GM18951 (cell line): ENCODE measurements around the gene HES3.

ENCODE experiments used
- POLR2A ChIP-seq: IDR thresholded peaks from 4 replicates; pipeline ENCODE4 v1.6.1; 2011; ENCODE audit warnings: mild to moderate bottlenecking; ENCODE audit not compliant: insufficient read length, insufficient read depth; ENCODE audit errors: extremely low read depth
- in situ Hi-C: fragments of 300-500 bp; cut with MboI; formaldehyde crosslinking; loops from one replicate; pipeline ENCODE4 v1.12.0; 2022; ENCODE audit warnings: low sequenced_read_pairs, mixed read lengths, inconsistent platforms; ENCODE audit not compliant: unreplicated experiment

Gene HES3

GRCh38 chr1:6279613-6280383 lies 35.8 kb downstream of the HES3 start:
- TF ChIP-seq POLR2A, result no peak
- in situ Hi-C loops, result no loop called here

- TF ChIP-seq POLR2A, result no peak
- in situ Hi-C loops, result no loop called here
Observed at GRCh38 chr1:6280761-6281451, 36.9 kb downstream of the HES3 start.

GRCh38 chr1:6281511-6282402 lies 37.8 kb downstream of the HES3 start:
- in situ Hi-C loops, result no loop called here
- TF ChIP-seq POLR2A, result no peak

- in situ Hi-C loops, result no loop called here
- TF ChIP-seq POLR2A, result no peak
Observed at GRCh38 chr1:6282577-6283270, 38.7 kb downstream of the HES3 start.

- no peak for TF ChIP-seq POLR2A
- in situ Hi-C loops, result no loop called here
Observed at GRCh38 chr1:6285336-6285735, 41.4 kb downstream of the HES3 start.

- in situ Hi-C loops, result no loop called here
- TF ChIP-seq POLR2A, result no peak
Observed at GRCh38 chr1:6286266-6286665, 42.3 kb downstream of the HES3 start.

- TF ChIP-seq POLR2A, result no peak
- in situ Hi-C loops, result no loop called here
Observed at GRCh38 chr1:6287029-6287428, 43.0 kb downstream of the HES3 start.

GRCh38 chr1:6287431-6287886 lies 43.5 kb downstream of the HES3 start:
- in situ Hi-C loops, result no loop called here
- TF ChIP-seq POLR2A, result no peak

GRCh38 chr1:6288026-6288425 lies 44.0 kb downstream of the HES3 start:
- TF ChIP-seq POLR2A, result no peak
- in situ Hi-C loops, result no loop called here

GRCh38 chr1:6288665-6289064 lies 44.7 kb downstream of the HES3 start:
- in situ Hi-C loops, result no loop called here
- no peak for TF ChIP-seq POLR2A

GRCh38 chr1:6292102-6292501 lies 48.1 kb downstream of the HES3 start:
- in situ Hi-C loops, result no loop called here
- no peak for TF ChIP-seq POLR2A

GRCh38 chr1:6294080-6294889 lies 50.3 kb downstream of the HES3 start:
- no peak for TF ChIP-seq POLR2A
- in situ Hi-C loops, result no loop called here
